HG03139 (cell line): ENCODE results near the gene OR6J1.
"Not testable (repeated sequence)": the region's sequence is repeated elsewhere in the genome, so short reads cannot be mapped to it uniquely, and the experiment has no call there.

Source experiments
- ATAC-seq: cut with Tn5 transposase; IDR thresholded peaks from one replicate; pipeline ENCODE4 v1.9.1; 2021; ENCODE audit not compliant: unreplicated experiment

Gene OR6J1

DNA sequence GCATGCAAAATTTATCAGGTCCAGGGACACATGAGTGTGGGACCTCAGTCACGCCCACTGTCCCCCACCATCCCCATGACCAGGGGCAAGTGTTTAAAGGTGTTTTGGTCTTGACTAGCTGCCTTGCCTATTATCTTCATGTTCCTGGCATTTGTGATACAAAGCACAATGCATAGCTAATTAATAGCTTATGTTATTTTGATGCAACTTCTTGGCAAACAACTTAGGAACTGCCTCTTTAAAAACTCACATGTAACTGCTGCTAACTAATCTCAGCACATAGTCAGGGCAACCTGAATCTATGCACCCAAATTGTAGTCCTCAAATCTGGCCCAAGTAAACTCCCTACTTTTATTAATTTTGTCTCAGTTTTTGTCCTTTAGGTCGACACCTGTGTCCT is 7.4 kb upstream of the OR6J1 start:
- ATAC-seq: no peak

DNA sequence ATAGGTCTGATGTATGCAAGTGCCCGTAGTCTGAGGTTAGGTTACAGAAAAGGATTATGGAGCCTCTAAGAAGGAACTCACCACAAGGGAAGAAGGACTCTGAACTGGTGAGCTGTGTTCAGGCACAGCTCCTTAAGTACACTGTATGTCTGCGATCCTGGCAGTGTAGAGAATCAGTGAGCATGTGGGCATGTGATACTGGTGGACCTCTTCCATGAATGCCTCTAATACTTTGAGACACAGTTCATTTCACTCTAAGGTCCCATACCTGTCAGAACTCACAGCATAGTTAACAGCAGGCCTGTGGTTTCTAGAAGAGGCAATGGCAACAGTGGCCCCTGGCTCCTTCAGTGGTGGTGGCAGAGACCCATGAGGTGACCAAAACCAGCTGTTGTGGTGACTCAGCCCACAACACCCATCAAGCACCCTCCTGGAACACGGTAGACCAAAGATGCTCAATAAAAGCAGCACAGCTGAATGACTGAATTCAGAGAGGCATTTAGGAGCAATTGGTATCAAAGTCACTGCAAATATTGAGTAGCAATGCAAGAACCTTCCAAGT is 6.9 kb upstream of the OR6J1 start:
- no peak for ATAC-seq

DNA sequence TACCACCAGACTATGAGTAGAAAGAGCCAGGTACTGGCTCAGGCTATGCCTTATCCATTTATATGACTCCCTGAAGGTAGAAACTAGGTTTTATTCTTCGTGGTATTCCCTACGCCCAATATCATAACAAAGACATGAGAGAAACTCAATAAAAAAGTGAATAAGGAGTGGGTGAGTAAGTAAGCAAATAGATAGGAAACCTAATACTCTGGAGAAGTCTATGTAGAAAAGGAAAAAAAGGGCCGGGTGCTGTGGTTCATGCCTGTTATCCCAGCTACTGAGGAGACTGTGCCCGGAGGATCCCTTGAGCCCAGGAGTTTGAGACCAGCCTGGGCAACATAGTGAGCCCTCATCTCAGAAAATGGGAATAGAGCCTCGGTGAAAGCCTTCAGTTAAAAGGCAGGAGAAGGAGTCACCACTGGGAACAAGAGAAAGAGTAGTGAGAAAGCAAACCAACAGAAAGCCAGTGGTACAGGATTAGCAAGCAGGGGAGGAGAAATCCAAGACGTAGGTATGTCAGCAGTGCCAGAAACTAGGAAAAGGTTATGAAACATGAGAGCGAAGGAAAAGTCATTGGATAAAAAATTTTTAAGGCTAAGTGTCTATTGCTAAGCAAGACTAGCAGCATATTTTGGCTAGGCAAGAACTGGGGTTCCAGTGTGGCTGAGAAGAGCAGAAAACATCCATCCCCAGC is 6.0 kb upstream of the OR6J1 start:
- no peak for ATAC-seq

DNA sequence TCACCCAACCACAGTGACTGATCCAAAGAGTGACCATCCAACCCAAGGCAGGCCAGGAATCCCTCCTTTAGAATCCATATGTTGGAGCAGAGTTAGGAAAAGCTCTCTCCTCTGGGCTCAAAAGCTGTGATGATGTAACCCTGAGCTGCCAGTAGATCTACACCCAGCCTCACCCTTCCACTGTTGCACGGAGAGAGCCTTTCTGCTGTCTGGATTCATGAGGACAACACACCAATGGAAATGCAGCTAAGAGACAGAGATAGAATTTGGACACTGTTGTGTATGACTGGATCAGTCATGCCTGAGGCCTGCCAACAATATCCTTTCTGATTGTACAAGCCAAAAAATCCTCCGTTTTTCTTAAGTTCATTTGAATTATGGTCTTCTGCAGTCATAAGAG is 4.4 kb upstream of the OR6J1 start:
- no peak for ATAC-seq

DNA sequence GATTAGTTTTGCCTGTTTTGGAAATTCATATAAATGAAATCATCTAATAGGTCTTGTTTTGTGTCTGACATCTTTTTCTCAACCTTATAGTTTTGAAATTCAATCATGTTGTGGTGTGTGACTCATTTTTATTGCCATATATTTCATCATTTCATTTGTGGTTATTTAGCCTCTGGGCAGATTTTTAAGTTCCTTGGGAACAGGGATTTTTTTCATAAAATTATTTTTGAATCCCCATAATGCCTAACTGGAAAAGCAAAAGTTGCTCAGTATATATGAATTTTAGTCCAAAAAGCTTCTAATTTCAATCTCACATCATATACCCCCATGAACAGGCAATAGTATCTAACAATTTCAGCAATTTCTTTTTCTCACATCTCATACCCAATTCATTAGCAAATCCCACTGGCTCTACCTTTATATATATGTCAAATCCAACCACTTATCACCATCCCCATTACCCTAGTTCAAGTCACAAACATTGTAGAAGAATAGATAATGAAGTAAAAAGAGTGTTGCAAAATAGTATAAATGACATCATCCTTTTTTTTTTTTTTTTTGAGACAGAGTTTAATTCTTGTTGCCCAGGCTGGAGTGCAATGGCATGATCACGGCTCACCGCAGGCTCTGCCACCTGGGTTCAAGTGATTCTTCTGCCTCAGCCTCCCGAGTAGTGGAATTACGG is 2.6 kb upstream of the OR6J1 start:
- no peak for ATAC-seq

DNA sequence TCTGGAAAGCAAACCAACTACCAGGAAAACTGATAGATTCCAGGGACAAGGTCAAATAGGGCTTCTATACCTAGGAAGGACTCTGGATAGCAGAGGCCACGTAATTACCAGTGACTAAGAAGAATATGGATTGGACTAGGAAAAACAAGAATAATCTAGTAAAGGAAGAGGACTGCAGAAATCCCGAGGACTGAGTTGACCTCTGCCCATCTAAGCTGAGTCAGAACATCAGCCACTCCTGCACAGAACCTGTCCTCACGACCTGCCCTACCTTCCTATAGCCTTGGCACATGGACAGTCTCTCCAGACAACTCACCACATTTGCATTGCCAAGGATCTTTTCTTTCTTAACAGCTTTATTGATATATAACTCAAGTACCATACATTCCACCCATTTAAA is 2.3 kb downstream of the OR6J1 start:
- ATAC-seq: no peak

DNA sequence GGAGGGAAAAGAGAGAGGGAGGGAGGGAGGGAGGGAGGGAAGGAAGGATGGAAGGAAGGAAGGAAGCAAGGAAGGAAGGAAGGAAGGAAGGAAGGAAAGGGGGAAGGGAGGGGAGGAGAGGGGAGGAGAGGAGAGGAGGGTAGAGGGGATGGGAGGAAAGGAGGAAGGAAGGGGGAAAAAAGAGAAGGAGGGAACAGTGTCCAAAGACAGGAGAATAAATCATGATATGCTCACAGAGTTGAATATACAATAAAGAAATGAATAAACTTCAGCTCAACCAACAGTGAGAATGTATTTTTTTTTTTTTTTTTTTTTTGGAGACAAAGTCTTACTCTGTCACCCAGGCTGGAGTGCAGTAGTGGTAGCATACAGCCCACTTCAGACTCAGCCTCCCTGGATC is 4.0 kb downstream of the OR6J1 start:
- no peak for ATAC-seq

DNA sequence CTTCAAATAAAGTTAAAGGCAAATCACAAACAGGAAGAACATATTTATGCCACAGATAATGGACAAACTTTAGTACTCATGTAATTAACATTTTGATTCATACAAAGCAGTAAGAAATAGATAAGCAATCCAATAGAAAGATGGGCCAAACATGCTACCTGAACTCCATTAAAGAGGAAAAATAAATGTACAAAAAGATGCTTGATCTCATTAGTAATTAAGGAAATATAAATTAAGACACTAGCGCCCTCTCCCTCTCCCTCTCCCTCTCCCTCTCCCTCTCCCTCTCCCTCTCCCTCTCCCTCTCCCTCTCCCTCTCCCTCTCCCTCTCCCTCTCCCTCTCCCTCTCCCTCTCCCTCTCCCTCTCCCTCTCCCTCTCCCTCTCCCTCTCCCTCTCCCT is 8.2 kb downstream of the OR6J1 start:
- not testable (repeated sequence) for ATAC-seq

DNA sequence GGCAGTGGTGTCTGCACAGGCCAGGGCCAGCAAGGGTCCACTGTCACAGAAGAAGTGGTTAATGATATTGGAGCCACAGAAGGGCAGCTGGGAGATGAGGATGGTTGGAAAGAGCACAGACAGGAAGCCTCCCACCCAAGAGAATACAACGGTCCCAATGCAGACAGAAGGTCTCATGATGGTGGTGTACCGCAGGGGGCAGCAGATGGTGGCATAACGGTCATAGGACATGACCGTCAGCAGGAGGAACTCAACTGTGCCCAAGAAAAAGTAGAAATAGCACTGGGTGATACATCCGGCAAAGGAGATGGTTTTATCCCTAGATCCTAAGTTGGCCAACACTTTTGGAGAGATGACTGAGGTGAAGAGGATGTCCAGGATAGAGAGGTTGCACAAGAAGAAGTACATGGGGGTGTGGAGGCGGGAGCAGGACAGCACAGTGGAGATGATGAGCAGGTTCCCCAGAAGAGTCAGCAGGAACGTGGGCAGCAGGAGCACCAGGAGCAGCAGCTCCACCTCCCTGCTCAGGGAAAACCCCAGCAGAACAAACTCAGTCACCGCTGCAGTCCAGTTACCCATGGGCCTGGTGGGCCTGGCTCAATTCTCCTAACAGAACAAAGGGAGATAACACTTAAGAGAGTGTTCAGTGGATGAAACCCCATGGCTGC is 9.8 kb downstream of the OR6J1 start:
- no peak for ATAC-seq

DNA sequence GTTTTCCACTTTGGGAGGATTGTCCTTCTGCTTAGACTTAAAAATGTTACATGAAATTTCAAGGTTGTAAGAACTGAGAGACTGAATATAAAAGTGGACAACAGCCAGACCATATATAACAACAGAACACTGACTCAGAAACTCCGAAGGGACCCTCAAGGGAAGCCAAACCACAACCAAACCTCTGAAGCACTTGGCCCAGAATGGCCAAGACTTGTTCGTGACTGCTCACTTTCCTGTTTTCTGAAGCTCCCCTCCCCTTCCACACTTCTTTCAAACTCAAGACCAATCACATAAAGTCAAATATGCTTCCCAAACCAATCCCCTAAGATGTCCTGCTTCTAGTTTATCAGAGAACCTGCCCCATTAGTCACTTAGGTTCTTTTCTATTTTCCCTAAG is 13.7 kb downstream of the OR6J1 start:
- ATAC-seq: no peak

DNA sequence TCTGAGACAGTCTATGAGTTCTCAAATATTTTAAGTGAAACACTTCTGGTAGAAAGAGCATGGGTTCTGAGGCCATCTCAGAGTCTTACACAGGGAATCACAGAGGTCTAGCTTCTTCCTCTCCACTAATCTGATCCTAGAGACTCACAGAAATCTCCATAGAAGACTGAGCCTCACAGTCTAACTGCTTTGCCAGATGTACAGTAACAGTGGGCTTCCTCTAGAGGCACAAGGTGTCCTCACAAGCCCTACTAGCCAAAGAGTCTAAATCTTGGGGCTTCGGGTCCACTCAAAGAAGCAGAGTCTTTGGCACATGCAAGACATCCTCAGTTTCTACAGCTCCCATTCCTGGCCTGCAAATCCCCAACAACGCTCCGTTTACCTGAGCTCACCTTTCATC is 14.1 kb downstream of the OR6J1 start:
- no peak for ATAC-seq

DNA sequence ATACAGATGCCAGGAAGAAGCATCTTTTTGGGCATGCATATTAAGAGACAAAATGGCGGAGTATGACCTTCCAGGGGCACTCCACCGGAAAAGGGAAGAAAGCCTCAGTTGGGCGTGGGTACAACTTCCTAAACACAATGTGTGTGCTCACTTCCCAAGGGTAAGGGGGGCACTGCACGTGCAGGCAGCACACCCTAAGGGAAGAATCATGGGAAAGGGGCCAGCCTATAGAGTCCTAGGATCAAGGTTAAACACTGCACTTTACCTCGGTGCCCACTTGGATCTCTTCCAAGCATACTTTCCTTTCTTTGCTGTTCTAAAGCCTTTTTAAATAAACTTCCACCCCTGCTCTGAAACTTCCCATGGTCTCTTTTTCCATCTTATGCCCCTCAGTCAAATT is 14.8 kb downstream of the OR6J1 start:
- no peak for ATAC-seq

DNA sequence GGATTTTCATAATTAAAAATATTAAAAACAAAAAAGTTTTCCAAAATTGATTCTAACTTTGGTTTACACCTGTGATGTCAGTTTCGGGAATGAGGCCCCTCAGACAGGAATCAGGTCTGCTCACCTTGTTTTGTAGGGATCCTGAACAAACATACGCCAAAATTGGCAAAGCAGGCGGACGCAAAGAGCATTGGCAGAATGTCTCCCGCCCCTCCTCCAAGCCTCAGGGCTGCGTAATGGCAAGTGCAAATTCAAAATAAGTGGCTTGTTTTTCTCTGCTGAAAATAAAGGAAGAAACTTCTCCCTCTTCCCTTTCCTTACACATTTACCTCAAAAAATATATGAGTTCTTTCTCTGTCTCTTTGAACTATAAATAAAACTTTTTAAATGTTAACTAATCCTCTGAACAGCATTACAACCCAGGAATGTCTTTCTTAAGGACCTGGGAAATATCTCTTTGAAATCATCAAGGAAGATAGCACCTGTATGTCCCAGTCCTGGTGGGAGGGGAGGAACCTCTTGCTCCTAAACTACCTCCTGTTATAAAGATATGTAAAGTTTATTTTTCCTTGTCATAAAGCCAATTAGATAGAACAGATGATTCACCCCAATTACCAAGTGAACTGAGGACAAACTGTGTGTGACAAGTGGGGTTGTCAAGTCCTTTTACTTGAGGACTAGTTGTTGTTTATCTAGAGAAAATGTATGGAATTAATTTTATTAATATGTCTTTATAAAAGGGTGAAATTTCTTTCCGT is 16.5 kb downstream of the OR6J1 start:
- no peak for ATAC-seq

DNA sequence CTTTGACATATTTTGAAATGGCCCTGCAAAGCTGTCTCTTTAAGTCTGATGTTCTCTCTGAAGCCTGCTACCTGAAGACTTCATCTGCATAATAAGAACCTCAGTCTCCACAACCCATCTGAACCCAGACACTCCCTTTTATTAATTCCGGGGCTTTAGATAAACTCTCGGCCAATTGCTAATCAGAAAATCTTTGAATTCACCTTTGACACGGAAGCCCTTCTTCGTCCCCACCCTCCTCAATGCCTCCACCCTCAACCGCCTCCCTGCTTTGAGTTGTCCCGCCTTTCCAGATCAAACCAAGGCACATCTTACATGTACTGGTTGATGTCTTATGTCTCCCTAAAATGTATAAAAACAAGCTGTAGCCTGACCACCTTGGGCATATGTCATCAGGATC is 17.6 kb downstream of the OR6J1 start:
- no peak for ATAC-seq

DNA sequence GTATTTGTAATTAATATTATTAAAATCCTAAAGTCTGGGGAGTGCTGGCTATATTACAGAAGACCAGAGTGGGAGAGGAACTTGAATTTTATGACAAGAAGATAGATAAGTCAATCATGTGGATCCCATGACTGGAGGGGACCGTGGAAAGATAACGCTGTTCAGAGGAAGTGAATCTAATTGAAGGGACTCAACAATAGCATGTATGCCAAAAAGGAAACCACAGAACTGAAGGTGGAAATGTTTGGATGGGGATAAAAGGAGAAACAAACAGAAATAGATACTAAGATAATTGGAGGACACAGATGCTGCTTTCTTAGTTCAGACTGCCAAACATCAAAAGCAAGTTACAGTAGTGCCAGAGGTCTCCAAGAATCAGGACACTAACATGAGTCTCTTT is 21.1 kb downstream of the OR6J1 start:
- no peak for ATAC-seq

DNA sequence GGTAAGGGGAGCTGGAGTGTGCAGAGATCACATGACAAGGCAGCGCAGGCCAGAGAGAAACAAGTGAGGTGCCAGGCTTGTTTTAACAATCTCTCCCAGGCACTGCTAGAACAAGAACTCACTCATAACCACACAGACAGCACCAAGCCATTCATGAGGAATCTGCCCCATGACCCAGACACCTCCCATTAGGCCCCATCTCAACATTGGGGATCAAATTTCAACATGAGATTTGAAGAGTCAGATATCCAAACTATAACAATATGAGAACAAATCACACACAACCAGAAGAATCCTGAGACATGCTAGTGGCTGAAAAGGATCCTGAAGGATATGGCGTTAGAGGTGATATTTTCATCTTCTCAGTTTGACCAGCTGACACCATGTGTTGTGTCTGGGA is 21.9 kb downstream of the OR6J1 start:
- no peak for ATAC-seq

DNA sequence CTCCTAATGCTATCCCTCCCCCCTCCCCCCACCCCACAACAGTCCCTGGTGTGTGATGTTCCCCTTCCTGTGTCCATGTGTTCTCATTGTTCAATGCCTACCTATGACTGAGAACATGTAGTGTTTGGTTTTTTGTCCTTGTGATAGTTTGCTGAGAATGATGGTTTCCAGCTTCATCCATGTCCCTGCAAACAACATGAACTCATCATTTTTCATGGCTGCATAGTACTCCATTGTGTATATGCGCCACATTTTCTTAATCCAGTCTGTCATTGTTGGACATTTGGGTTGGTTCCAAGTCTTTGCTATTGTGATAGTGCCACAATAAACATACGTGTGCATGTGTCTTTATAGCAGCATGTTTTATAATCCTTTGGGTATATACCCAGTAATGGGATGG is 28.4 kb downstream of the OR6J1 start:
- not testable (repeated sequence) for ATAC-seq

DNA sequence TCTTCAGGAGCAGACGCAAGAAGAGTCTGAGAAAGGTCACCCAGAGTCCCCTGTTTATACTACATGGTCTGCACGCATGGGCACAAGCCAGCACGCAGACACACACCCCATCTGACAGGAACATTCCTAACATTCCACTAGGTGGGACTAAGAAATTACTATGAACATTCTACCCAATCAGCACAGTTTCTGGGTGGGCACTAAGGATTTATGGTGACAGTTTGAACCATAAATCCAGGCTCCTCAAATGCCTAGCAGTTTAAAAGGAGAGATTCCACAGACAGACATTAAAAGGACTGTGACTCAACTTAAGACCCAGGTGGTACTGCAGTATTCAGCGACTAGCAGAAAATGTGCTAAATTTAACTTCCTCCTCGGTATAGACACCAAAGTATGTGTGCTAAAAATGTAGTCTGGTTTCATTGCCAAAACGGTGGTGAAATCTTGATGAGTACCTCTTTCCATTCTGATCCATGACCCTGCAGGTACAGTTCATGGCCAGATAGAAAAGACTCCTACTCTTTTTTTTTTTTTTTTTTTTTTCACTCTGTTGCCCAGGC is 29.8 kb downstream of the OR6J1 start:
- ATAC-seq: no peak

DNA sequence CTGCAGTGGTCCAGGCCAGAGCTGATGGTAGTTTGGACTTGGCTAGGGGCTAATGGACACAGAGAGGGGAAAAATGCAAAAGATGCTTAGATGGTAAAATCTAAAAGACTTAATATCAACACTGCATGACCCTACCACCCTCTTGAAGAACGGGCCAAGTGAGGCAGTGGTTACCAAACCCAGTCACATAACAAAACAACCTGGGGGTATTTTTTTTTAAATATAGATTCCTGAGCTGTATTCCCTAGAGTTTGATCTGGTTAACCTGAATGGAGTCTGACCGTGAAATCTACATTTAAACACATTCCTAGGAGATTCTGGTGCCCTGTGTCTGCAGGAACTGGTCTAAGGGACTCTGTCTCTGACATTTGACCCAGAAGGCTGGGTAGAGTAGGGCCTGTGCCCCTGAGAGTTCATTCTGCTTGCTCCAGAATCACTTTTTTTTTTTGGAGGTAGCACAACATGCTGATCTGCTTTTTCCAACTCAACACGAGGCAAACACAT is 30.4 kb downstream of the OR6J1 start:
- no peak for ATAC-seq

DNA sequence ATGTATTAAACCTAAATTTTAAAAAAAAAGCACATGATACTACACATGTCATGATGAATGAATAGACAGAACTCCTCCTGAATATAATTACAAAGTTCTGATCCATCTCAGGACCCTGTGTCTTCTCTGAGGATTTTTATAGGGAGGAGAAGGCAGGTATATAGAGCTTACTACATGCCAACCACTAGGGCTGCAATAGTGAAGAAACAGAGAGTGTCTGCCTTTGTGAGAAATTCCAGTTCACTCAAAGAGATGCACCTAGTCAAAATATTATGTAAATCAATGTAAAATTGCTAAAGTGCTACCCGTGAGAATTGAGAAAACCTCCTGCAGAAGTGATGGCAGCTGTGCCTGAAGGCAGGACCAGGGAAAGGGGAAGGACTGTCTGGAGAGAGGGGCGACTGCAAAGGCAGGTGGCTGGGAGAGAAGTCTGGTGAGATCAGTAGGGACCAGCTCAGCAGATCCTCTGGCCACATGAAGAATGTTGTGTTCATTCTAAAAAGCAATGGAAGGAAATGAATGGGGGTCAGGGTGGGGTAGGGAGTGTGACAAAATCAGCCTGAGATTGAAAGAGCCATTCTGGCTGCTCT is 31.0 kb downstream of the OR6J1 start:
- ATAC-seq: no peak
